Renal cortex interstitium (tissue), 11 donors: Measurements from ENCODE around the gene PLCZ1. TPM values are rescaled to one million over a fixed set of nuclear protein-coding genes. Genes with fewer than 3 reads are reported as not detected.

Source experiments
- DNase-seq, 11 donors: peaks; one replicate each; pipeline ENCODE4 v3.0.0-alpha.2; 2013; ENCODE audit warnings: low read depth in 9 of 11, low spot score in 4 of 11; ENCODE audit errors: extremely low read depth in 1 of 11
- polyA plus RNA-seq, 3 donors: library from polyadenylated mRNA; unstranded; fragments of 120-200 nt; gene quantifications; one replicate each; pipeline ENCODE4 v1.2.1, GENCODE V29; 2013; ENCODE audit not compliant: insufficient read length in 3 of 3

The PLCZ1 gene
- polyA plus RNA-seq, 3 donors = 0.52 to 0.89 (median 0.72) TPM

GRCh38 chr12:18646286-18646890 is 91.4 kb downstream of the PLCZ1 start:
- no peak for DNase-seq

DNA sequence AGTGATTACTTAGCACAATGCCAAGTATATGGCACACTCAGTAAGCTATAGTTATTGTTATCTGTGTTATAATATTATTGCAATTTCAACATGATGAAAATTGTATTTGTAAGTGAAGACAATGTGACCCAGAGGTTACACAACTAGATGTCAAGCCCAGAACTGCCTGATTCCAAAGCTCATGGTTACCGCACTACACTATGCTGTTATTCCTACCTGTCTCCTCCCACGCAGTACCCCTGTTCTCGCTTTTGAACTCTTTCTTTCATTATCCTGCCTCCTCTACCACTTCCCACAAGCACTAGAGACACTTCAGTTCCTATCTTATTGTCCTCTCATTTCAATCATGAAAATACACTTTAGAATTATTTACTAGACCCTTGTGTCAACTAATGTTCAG is 93.2 kb downstream of the PLCZ1 start:
- DNase-seq = no peak

DNA sequence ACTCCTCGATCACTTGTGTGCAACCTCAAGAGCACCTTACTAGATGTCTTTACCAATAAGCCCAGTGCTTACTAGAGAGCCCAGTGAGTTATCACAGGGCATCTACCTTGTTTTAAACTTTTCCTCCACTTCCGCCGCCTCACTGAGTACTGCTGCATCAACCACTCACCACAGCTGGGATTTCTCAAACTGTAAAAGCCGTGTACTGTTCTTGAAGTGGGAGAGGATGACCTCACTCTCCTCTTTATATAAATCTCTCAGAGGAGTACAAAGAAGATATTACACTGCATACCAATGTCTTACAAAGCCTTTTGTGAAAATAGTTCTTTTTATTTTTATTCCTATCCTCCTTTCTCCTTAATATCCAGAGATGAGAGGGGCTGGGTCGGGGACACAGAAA is 94.1 kb downstream of the PLCZ1 start:
- DNase-seq = peak; percentile 46 to 84 (median 69)

GRCh38 chr12:18640321-18640955 is 97.4 kb downstream of the PLCZ1 start:
- peak in 4 of 11 donors; percentile 18 to 28 (median 23) for DNase-seq

DNA sequence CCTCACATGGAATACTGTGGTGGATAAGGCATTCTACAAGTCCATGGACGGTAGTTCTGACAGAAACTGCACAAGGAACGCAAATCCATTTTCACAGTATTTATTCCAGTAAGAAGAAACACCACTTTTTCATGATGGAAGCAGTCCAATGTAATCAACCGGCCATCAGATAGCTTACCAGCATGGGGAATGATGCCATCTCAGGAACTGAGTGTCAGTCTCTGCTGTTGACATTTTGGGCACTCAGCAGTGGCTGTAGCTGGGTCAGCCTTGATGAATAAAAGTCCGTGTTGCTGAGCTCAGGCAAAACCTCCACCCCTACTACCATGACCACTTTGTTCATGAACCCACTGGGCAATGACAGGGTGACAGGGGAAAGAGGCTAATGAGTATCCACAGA is 103.4 kb downstream of the PLCZ1 start:
- no peak for DNase-seq

Other genes with a start within 250 kb of the PLCZ1 start
- gene CAPZA3, start 107 bp upstream of the PLCZ1 start, polyA plus RNA-seq = under 1 TPM; 0.27 to 0.37 (median 0.30) TPM